Subcutaneous abdominal adipose tissue (tissue), 5 donors: ENCODE results near the gene GAL3ST3.

Experiments
- H3K27ac ChIP-seq: one replicate; pipeline ENCODE4 v1.7.0; 2013; ENCODE audit warnings: low read depth, mild to moderate bottlenecking, inconsistent platforms, low read length, moderate library complexity
- H3K27me3 ChIP-seq, 5 donors: one replicate each; pipeline ENCODE4 v1.7.0; 2013; ENCODE audit warnings: low read length in 5 of 5, inconsistent platforms in 1 of 5; ENCODE audit not compliant: control insufficient read depth in 5 of 5, insufficient read depth in 4 of 5
- H3K36me3 ChIP-seq, 5 donors: one replicate each; pipeline ENCODE4 v1.7.0; 2013; ENCODE audit warnings: low read length in 5 of 5; ENCODE audit not compliant: control insufficient read depth in 5 of 5, insufficient read depth in 5 of 5
- H3K4me1 ChIP-seq, 5 donors: one replicate each; pipeline ENCODE4 v1.7.0; 2013; ENCODE audit warnings: low read length in 5 of 5, mild to moderate bottlenecking in 3 of 5, moderate library complexity in 1 of 5; ENCODE audit not compliant: control insufficient read depth in 5 of 5, insufficient read depth in 5 of 5
- H3K4me3 ChIP-seq, 5 donors: one replicate each; pipeline ENCODE4 v1.7.0; 2013; ENCODE audit warnings: low read length in 5 of 5, low read depth in 1 of 5
- H3K9ac ChIP-seq, 5 donors: one replicate each; pipeline ENCODE4 v1.7.0; 2013; ENCODE audit warnings: low read length in 5 of 5, mild to moderate bottlenecking in 4 of 5, moderate library complexity in 3 of 5
- H3K9me3 ChIP-seq, 5 donors: one replicate each; pipeline ENCODE4 v1.7.0; 2013; ENCODE audit warnings: low read length in 5 of 5; ENCODE audit not compliant: control insufficient read depth in 5 of 5
- donor health status: healthy.
- donor health status: healthy.
- donor health status: healthy.
- donor health status: healthy.
- donor health status: healthy.

The GAL3ST3 gene

DNA sequence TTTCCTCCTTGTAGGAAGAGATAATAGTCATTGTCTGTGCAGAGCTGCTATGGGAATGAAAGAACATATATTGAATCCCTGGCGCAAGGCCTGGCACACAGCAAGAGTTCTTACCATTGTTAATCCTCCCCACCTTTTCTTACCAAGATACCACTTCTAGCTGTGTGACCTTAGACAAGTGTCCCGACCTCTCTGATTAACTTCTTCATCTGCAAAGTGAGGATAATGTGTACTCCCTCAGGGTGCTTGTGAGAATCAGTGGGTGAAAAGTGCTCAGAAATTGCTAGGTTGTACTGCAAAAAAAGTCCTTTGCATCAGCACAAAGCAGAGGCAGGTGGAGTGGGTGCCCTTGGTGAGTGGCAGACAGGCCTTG, 40.9 kb downstream of the GAL3ST3 start:
- Histone ChIP-seq H3K27ac (no peak overlapping the region), H3K4me3 (no peak overlapping the region), H3K9me3 (no peaks in the 10 kb centered on the region), H3K27me3 (peaks cover 9 to 20% (median 17%) of the 10 kb centered on the region in 5 donors), H3K9ac (no peak overlapping the region), H3K4me1 (peaks cover 0 to 19% (median 14%) of the 10 kb centered on the region in 5 donors), H3K36me3 (peaks cover 0 to 17% (median 14%) of the 10 kb centered on the region in 5 donors)

GRCh38 chr11:66007201-66007634, 41.7 kb downstream of the GAL3ST3 start:
- H3K36me3 ChIP-seq = peaks cover 0 to 17% (median 14%) of the 10 kb centered on the region in 5 donors
- peaks cover 7 to 13% (median 10%) of the 10 kb centered on the region in 5 donors for H3K27me3 ChIP-seq
- H3K9me3 ChIP-seq = no peaks in the 10 kb centered on the region
- no peak overlapping the region for H3K4me3 ChIP-seq
- H3K9ac ChIP-seq = peak overlapping the region in 1 of 5 donors; percentile 19
- H3K4me1 ChIP-seq = peaks cover 0 to 19% (median 17%) of the 10 kb centered on the region in 5 donors
- no peak overlapping the region for H3K27ac ChIP-seq

DNA sequence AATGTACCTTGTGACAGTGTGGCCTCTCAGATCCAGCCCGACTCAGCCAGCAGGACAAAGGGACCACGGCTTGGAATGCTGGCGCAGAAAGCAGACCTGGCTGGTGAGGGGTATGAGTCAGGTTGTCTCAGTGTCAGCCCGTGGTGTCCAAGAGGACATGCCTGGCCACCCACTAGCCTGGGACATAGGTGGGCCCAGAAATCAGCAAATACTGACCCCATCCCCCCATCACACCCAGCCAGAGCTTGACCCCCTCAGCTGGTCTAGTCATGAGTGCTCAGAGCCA, 42.1 kb downstream of the GAL3ST3 start:
- Histone ChIP-seq H3K27ac (no peak overlapping the region), H3K9ac (no peak overlapping the region), H3K4me3 (no peak overlapping the region), H3K9me3 (no peaks in the 10 kb centered on the region), H3K36me3 (peaks cover 0 to 17% (median 14%) of the 10 kb centered on the region in 5 donors), H3K4me1 (peaks cover 2 to 15% (median 13%) of the 10 kb centered on the region in 5 donors), H3K27me3 (peaks cover 4 to 9% (median 7%) of the 10 kb centered on the region in 5 donors)

DNA sequence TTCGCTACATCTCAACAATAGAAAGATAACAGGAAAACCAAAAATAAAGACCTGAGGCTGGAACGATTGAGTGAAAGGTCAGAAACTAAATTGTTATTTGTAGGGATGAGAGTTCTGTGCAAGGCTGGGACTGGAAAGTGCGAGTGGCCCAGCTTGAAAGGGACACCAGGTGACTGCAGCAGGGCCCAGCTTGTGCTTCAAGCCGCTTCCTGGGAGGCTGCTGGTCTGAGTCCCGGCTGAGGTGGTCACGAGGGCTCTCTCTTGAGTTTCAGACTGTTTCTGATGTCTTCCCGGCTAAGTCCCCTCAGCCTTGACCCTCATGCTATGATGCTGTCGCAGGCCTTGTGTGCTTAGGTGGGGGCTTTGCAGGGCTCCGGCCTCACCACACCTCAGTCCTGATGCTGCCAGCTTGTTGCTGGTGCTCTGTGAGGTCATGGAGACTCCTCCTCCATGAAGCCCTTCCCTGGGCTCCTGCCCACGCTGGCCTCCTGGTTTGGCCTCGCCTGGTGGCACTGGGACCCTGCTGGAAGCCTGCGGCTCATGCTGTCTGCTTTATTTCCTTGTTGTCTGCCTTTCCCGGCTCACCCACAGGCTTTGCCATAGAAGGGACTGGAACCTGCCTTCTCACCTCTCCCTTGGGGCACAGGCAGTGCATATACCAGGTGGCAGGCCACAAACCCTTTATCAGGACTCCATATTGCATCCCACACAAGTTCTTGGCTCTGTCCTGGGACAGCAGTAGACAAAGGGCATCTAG, 42.6 kb downstream of the GAL3ST3 start:
- no peak overlapping the region for H3K27ac ChIP-seq
- H3K9ac ChIP-seq = no peak overlapping the region
- peaks cover 0 to 4% (median 2%) of the 10 kb centered on the region in 5 donors for H3K27me3 ChIP-seq

DNA sequence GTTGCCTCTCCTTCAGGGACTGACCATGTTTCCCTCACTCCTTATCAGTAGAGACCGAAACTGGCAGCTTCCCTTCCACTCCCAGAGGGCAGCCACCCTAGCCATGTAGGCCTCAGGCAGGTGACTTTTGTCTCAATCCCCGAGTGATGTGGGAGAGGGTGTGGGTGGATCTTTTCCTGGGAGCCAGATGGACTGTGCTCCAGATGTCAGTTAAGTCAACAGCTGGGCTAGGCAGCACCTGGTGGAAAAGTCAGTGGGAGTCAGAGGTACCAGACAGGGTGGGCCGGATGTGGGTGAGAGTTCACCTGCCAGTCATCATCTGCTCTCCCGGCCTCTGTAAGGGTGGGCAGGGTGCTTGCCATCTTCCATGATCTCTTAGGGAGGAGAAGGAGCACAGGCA, 44.8 kb downstream of the GAL3ST3 start:
- H3K9ac ChIP-seq = peak overlapping the region in 1 of 5 donors; percentile 26
- no peaks in the 10 kb centered on the region for H3K27me3 ChIP-seq
- peaks cover 2 to 27% (median 21%) of the 10 kb centered on the region in 5 donors for H3K4me1 ChIP-seq
- H3K27ac ChIP-seq = no peak overlapping the region
- H3K9me3 ChIP-seq = no peaks in the 10 kb centered on the region
- peaks cover under 1 to 30% (median 26%) of the 10 kb centered on the region in 5 donors for H3K36me3 ChIP-seq
- H3K4me3 ChIP-seq = no peak overlapping the region

More for the DNA sequence above, 42.6 kb downstream of the GAL3ST3 start:
- Histone ChIP-seq H3K4me3 (no peak overlapping the region), H3K4me1 (peaks cover 2 to 16% (median 12%) of the 10 kb centered on the region in 5 donors), H3K36me3 (peaks cover 0 to 17% (median 14%) of the 10 kb centered on the region in 5 donors), H3K9me3 (no peaks in the 10 kb centered on the region)

DNA sequence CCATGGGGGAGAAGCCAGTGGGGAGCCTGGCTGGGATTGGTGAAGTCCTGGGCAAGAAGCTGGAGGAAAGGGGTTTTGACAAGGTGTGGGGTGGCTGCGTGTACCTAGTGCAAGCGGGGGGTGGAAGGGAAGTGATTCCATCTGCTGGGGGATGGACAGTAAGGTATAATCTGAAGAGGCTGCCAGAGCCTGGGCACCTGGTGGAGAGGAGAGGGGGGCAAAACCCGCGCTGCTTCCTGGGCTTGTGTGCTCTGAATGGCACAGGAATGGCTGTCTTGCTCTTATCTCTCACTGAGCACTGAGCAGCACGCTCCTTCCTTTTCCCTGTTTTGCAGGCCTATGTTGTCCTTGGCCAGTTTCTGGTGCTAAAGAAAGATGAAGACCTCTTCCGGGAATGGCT, 45.7 kb downstream of the GAL3ST3 start:
- Histone ChIP-seq H3K4me1 (peaks cover 2 to 27% (median 21%) of the 10 kb centered on the region in 5 donors), H3K4me3 (peak overlapping the region in 4 of 5 donors; percentile 77 to 100 (median 96)), H3K9me3 (no peaks in the 10 kb centered on the region), H3K27ac (peak overlapping the region; percentile 98), H3K9ac (peak overlapping the region in 4 of 5 donors; percentile 51 to 97 (median 86)), H3K27me3 (no peaks in the 10 kb centered on the region), H3K36me3 (peaks cover 6 to 39% (median 35%) of the 10 kb centered on the region in 5 donors)

DNA sequence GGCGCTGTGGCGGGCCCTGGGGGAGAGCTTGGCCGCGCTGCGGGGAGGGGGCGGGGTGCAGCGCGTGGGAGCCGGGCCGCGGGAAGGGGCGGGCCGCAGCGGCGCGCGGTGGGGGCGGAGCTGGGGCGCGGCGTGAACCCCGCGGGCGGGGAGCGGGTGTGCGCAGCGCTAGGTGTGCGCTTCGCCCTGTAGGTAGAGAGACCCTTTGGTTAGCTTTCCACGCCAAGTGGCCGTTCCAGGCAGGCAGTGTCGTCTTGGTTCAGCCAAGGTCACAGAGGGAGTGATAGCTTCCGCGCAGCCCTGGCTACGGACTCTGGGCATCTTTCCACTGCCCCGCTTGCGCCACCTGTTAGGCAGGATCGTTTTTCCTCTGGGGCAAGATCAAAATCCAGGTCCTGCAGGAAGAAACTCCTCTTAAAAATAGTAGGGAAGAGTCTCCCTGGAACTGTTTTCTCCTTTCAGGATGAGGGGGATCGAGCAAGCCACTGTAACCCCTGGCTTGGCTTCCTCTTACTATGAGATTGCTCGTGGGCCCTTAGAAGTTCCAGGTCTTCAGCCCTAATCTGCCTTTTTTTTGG, 46.2 kb downstream of the GAL3ST3 start:
- Histone ChIP-seq H3K36me3 (peaks cover 7 to 44% (median 40%) of the 10 kb centered on the region in 5 donors), H3K9ac (peak overlapping the region in 4 of 5 donors; percentile 86 to 98 (median 92))

GRCh38 chr11:66001942-66002647, 46.9 kb downstream of the GAL3ST3 start, which contains the start of the genes BANF1 and EIF1AD:
Gene BANF1, plus strand, starts transcription at chr11:66002503. Its CDS starts 748 bp downstream, at chr11:66003251.
Gene EIF1AD, minus strand, starts transcription at chr11:66002157. Its CDS starts 1,768 bp downstream, at chr11:66000389.
- peak within 1 kb of the TSS; percentile 86 to 99 (median 98) for H3K9ac ChIP-seq
- H3K27me3 ChIP-seq = no peaks in the 10 kb centered on the region

More for the DNA sequence above, 46.2 kb downstream of the GAL3ST3 start:
- H3K4me3 ChIP-seq = peak overlapping the region; percentile 77 to 100 (median 97)
- peaks cover 2 to 27% (median 21%) of the 10 kb centered on the region in 5 donors for H3K4me1 ChIP-seq
- no peaks in the 10 kb centered on the region for H3K27me3 ChIP-seq
- peak overlapping the region; percentile 98 for H3K27ac ChIP-seq
- no peaks in the 10 kb centered on the region for H3K9me3 ChIP-seq

GRCh38 chr11:65997286-65997685, 51.7 kb downstream of the GAL3ST3 start:
- no peaks in the 10 kb centered on the region for H3K27me3 ChIP-seq
- peaks cover 10 to 40% (median 36%) of the 10 kb centered on the region in 5 donors for H3K36me3 ChIP-seq
- no peak overlapping the region for H3K4me3 ChIP-seq
- no peak overlapping the region for H3K27ac ChIP-seq
- H3K9me3 ChIP-seq = no peaks in the 10 kb centered on the region
- H3K9ac ChIP-seq = no peak overlapping the region
- H3K4me1 ChIP-seq = peaks cover 2 to 18% (median 13%) of the 10 kb centered on the region in 5 donors

More at GRCh38 chr11:66001942-66002647, 46.9 kb downstream of the GAL3ST3 start, which contains the start of the genes BANF1 and EIF1AD:
- Histone ChIP-seq H3K4me3 (peak within 1 kb of the TSS; percentile 77 to 100 (median 97)), H3K9me3 (no peaks in the 10 kb centered on the region), H3K36me3 (peaks cover 10 to 51% (median 47%) of the 10 kb centered on the region in 5 donors), H3K4me1 (peaks cover 2 to 27% (median 21%) of the 10 kb centered on the region in 5 donors), H3K27ac (peak within 1 kb of the TSS; percentile 98)
